COR-L47 (cell line): ENCODE measurements around the gene BACE1.
A peak's percentile ranks its signal among the peaks of the same experiment; 100 is the strongest.
"Not testable (repeated sequence)": the region's sequence is repeated elsewhere in the genome, so short reads cannot be mapped to it uniquely, and the experiment has no call there.

Experiments used
- DNase-seq: peaks from one replicate; lab custom pipeline; 2025; lab: John Stamatoyannopoulos, UW

Gene BACE1

GRCh38 chr11:117316197-117316961 lies at the start of gene BACE1:
TSS of gene BACE1 (minus strand) at chr11:117316256. CDS start at chr11:117315795, 461 bp downstream.
- peak; percentile 81 for DNase-seq

GRCh38 chr11:117361432-117361831 lies 45.4 kb upstream of the BACE1 start:
- no peak for DNase-seq

- DNase-seq: no peak
Measured at GRCh38 chr11:117356126-117356890, 40.3 kb upstream of the BACE1 start.

- DNase-seq: no peak
Measured at GRCh38 chr11:117354550-117354949, 38.5 kb upstream of the BACE1 start.

GRCh38 chr11:117345039-117345438 lies 29.0 kb upstream of the BACE1 start:
- DNase-seq: no peak

GRCh38 chr11:117337076-117337475 lies 21.0 kb upstream of the BACE1 start:
- no peak for DNase-seq

GRCh38 chr11:117335399-117335798 lies 19.3 kb upstream of the BACE1 start:
- no peak for DNase-seq

- no peak for DNase-seq
Measured at GRCh38 chr11:117334896-117335295, 18.8 kb upstream of the BACE1 start.

- no peak for DNase-seq
Measured at GRCh38 chr11:117333917-117334316, 17.9 kb upstream of the BACE1 start.

- no peak for DNase-seq
Measured at GRCh38 chr11:117332843-117333242, 16.8 kb upstream of the BACE1 start.

- DNase-seq: no peak
Measured at GRCh38 chr11:117328375-117329010, 12.4 kb upstream of the BACE1 start.

- DNase-seq: peak; percentile 95
Measured at GRCh38 chr11:117327567-117328374, 11.7 kb upstream of the BACE1 start, which contains the start of gene CEP164. TSS of gene CEP164 (plus strand) at chr11:117327854. CDS start at chr11:117338587, 10,733 bp downstream.

GRCh38 chr11:117327255-117327566 lies 11.2 kb upstream of the BACE1 start:
- not testable (repeated sequence) for DNase-seq

- DNase-seq: no peak
Measured at GRCh38 chr11:117319214-117319840, 3.3 kb upstream of the BACE1 start.

- no peak for DNase-seq
Measured at GRCh38 chr11:117318738-117319137, 2.7 kb upstream of the BACE1 start.

- no peak for DNase-seq
Measured at GRCh38 chr11:117315285-117316196, 515 bp downstream of the BACE1 start.

- DNase-seq: no peak
Measured at GRCh38 chr11:117314840-117315239, 1.2 kb downstream of the BACE1 start.

- no peak for DNase-seq
Measured at GRCh38 chr11:117313828-117314768, 2.0 kb downstream of the BACE1 start.

- no peak for DNase-seq
Measured at GRCh38 chr11:117313091-117313490, 3.0 kb downstream of the BACE1 start.
